SH-SY5Y (cell line): Measurements from ENCODE around the gene CATSPERE.

Experiments
- GATA2 ChIP-seq: IDR thresholded peaks from 2 replicates; pipeline ENCODE4 v1.6.1; 2011; ENCODE audit warnings: mild to moderate bottlenecking, low read depth, low read length
- GATA3 ChIP-seq: IDR thresholded peaks from 2 replicates; pipeline ENCODE4 v1.6.1; 2011; ENCODE audit warnings: low read depth, mild to moderate bottlenecking, low read length, moderate library complexity

- TF ChIP-seq GATA2 (no peak), GATA3 (no peak)
These were observed 153.8 kb downstream of the CATSPERE start for GRCh38 chr1:244614879-244615278.
